ENCODE results near the gene TWNK.
A peak's percentile ranks its signal among the peaks of the same experiment; 100 is the strongest.
"Not testable (repeated sequence)": the region's sequence is repeated elsewhere in the genome, so short reads cannot be mapped to it uniquely, and the experiment has no call there.

The TWNK gene

GRCh38 chr10:101031796-101032636, 44.7 kb downstream of the TWNK start:
- peak; percentile 62 for DNase-seq

- DNase-seq, result peak; percentile 88
These were observed 45.4 kb downstream of the TWNK start for GRCh38 chr10:101032637-101033224.

- DNase-seq, result no peak
These were observed 45.9 kb downstream of the TWNK start for GRCh38 chr10:101033276-101033675.

DNA sequence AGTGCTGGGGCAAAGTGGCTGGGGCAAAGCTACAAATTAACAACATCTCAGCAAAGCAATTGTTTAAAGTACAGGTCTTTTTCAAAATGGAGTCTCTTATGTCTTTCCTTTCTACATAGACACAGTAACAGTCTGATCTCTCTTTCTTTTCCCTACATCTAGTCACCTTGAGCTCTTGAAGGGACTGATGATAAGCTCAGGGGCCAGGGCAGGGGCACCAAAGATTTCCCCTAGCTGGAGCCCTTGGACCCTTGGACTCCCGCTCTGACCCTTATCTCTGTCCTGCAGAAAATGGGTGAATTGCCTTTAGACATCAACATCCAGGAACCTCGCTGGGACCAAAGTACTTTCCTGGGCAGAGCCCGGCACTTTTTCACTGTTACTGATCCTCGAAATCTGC, 47.1 kb downstream of the TWNK start:
- DNase-seq, result not testable (repeated sequence)

DNA sequence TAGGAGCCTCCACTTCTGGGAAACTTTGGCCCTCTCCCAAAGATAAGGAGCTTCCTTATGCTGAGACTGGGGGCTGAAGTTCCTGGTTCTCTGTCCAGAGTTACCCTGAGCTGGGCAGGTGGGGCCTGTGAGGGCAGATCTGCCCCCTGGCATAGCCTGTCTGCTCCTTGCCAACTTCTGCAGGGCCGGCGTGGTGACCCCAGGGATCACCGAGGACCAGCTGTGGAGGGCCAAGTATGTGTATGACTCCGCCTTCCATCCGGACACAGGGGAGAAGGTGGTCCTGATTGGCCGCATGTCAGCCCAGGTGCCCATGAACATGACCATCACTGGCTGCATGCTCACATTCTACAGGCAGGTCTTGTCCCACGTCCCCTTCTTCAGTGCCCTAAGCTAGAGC, 48.0 kb downstream of the TWNK start:
- no peak for DNase-seq

DNA sequence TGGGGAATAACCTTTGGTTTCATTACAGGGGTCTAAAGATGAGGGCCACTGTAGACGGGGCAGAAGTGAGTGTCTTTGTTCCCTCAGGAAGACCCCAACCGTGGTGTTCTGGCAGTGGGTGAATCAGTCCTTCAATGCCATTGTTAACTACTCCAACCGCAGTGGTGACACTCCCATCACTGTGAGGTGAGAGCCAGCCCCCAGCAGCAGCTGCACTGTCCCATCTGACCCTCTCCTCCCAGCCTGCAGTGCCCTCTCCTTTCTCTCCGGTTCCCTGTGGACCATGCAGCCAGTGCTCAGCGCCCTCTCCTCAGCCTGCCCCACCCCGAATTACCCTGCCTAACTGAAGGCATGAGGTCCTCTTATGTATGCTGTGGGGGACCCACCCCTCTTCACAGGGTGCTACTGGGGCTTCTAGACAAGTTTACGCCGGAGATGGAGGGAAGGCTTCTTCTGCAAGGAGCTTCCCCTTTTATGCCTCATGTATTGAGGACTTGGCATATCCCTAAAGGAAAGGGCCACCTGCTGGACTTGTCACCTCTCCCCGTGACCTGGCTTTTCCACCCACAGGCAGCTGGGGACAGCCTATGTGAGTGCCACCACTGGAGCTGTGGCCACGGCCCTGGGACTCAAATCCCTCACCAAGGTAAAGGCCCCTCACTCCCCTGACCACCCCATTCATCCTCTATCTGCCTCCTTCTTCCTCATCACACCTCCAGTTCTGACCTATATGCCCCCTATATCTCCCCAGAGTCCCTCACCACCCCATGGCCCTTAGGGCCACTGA, 48.8 kb downstream of the TWNK start:
- no peak for DNase-seq

- DNase-seq, result no peak
These were observed 49.4 kb downstream of the TWNK start for GRCh38 chr10:101036726-101037125.

DNA sequence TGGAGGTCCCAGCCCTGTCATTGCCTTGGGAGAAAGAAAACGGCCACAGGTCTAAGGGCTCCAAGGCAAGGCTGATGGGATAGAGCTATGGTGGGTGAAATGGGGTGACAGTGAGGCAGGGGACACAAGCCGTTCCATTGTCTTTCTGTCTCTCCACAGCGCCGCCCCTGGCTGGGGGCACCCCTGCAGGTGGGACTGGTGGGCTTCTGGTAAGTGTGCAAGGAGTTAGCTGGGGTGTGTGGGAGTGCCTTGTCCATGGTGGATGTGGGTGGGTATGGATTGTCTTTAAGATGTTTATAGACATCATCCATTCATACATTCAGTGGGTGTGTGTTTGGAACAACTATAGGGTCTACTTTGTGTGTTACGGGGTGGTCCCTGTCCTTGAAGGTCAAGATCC, 51.1 kb downstream of the TWNK start:
- DNase-seq, result no peak

GRCh38 chr10:101040061-101040460, 52.7 kb downstream of the TWNK start:
- no peak for DNase-seq

DNA sequence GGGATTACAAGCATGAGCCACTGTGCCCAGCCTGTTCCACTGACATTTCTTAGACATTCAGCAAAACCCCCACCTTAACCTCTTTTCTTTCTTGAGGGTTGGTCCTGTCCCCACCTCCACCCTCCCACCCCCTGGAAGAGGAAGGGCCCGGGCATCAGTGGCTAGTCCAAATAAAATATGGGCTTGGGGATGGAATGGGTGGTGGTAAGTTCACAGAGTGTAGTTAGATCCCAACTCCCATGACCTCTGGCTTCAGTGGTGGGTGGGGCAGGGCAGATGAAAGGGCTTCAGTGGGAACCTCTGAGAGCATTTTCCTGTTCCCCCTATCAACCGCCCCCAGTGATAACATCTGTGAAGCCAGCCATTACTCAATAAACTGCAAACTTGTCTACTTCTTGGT, 53.5 kb downstream of the TWNK start:
- DNase-seq, result no peak

- DNase-seq, result peak; percentile 83
These were observed 54.0 kb downstream of the TWNK start for GRCh38 chr10:101041252-101041761.

- DNase-seq, result no peak
These were observed 54.8 kb downstream of the TWNK start for GRCh38 chr10:101042118-101042517.

DNA sequence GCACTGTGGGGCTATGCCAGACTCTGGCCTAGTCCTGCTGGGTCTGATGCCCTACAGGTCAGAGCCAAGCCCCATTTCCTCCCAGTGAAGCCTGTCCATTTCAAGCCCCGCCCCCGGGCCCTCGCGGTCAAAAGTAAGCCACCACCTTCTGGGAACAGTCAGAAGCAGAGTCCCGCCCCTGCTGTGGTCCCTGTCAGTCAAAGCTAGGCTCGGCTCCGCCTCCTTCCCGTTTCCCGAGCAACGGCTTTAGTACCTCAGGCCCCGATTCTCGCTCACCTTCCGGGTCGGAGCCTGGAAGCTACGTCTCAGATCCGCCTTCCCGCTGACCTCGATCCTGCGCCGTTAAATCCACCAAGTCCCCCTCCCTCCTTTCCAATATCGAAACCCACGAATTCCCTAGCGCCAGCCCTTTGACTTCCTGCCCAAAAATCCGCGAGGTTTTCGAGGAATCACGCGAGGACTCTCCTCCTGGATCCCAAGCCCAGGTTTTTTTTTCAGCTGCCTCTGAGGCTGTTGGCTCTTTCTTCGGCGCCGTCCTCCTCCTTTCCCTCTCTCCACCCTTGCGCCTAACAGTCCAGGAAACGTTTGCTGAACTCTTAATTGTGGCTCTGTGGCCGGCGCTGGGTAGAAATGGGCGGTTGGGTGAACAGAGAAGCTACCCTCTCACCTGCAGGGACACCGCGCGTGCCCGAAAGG, 55.5 kb downstream of the TWNK start:
- peak; percentile 93 for DNase-seq

GRCh38 chr10:101043363-101043707, 56.0 kb downstream of the TWNK start:
- no peak for DNase-seq

Measured in fibroblast of skin of right quadriceps (primary cell).